K562 (cell line): ENCODE results near the gene BCORL1.

ENCODE experiments used
- HNRNPL ChIP-seq: fragments of 200-400 bp; formaldehyde crosslinking; IDR thresholded peaks from 2 replicates; pipeline ENCODE4 v1.6.1; 2017; ENCODE audit warnings: low read depth, mild to moderate bottlenecking, low read length
- SP1 ChIP-seq: sonication (generic); formaldehyde crosslinking; IDR thresholded peaks from 2 replicates; pipeline ENCODE4 v1.8.1; 2022; ENCODE audit warnings: mild to moderate bottlenecking, missing genetic modification reagents
- SPI1 ChIP-seq: IDR thresholded peaks from 2 replicates; pipeline ENCODE4 v1.6.1; 2011; ENCODE audit warnings: low read depth, low read length, control low read depth, borderline replicate concordance
- TAF15 ChIP-seq: fragments of 200-400 bp; formaldehyde crosslinking; IDR thresholded peaks from 2 replicates; pipeline ENCODE4 v1.6.1; 2017; ENCODE audit warnings: mild to moderate bottlenecking, low read depth, low read length, moderate library complexity
- TBP ChIP-seq: optimal IDR thresholded peaks from 2 replicates; pipeline ENCODE3; 2011; ENCODE audit warnings: low read depth, low read length, improper control_type of control experiment
- TF ChIP-seq, protein P1 (sequence below), 3 experiments: IDR thresholded peaks in 2 of 3; conservative IDR thresholded peaks in 1 of 3; 2 replicates each; pipeline ENCODE4 v1.5.1; 2011 to 2012; ENCODE audit warnings: low read length in 3 of 3, mild to moderate bottlenecking in 3 of 3, control low read depth in 2 of 3, improper control_type of control experiment in 1 of 3, inconsistent platforms in 1 of 3, low read depth in 1 of 3, mixed read lengths in 1 of 3, moderate library complexity in 1 of 3; ENCODE audit not compliant: insufficient read depth in 2 of 3

GRCh38 chrX:130081421-130082045, 99.1 kb downstream of the BCORL1 start:
- TF ChIP-seq SPI1 (no peak), SP1 (no peak), TBP (no peak), HNRNPL (no peak), TAF15 (no peak)
- TF ChIP-seq, protein P1, sequence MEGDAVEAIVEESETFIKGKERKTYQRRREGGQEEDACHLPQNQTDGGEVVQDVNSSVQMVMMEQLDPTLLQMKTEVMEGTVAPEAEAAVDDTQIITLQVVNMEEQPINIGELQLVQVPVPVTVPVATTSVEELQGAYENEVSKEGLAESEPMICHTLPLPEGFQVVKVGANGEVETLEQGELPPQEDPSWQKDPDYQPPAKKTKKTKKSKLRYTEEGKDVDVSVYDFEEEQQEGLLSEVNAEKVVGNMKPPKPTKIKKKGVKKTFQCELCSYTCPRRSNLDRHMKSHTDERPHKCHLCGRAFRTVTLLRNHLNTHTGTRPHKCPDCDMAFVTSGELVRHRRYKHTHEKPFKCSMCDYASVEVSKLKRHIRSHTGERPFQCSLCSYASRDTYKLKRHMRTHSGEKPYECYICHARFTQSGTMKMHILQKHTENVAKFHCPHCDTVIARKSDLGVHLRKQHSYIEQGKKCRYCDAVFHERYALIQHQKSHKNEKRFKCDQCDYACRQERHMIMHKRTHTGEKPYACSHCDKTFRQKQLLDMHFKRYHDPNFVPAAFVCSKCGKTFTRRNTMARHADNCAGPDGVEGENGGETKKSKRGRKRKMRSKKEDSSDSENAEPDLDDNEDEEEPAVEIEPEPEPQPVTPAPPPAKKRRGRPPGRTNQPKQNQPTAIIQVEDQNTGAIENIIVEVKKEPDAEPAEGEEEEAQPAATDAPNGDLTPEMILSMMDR (IDR thresholded peaks at IDR 0.05 in 2 of 3, conservative IDR thresholded peaks at IDR 0.05 in 1 of 3; ENCODE audit: insufficient read depth in 2 of 3, low read depth in 1 of 3, low read length in 3 of 3) = no peak
